ENCODE data around the gene CD82.
"Not testable (repeated sequence)": the region's sequence is repeated elsewhere in the genome, so short reads cannot be mapped to it uniquely, and the experiment has no call there.

The CD82 gene

GRCh38 chr11:44535191-44535980 is 30.1 kb upstream of the CD82 start:
- DNase-seq = no peak

- no peak for DNase-seq
These were observed 28.5 kb upstream of the CD82 start for GRCh38 chr11:44536788-44537516.

GRCh38 chr11:44537679-44538078 is 27.8 kb upstream of the CD82 start:
- DNase-seq = no peak

GRCh38 chr11:44538375-44539054 is 26.9 kb upstream of the CD82 start:
- peak; percentile 55 for DNase-seq

GRCh38 chr11:44539971-44540370 is 25.5 kb upstream of the CD82 start:
- DNase-seq = no peak

GRCh38 chr11:44540667-44541066 is 24.8 kb upstream of the CD82 start:
- DNase-seq = no peak

GRCh38 chr11:44542372-44542771 is 23.1 kb upstream of the CD82 start:
- no peak for DNase-seq

GRCh38 chr11:44546984-44547383 is 18.5 kb upstream of the CD82 start:
- not testable (repeated sequence) for DNase-seq

GRCh38 chr11:44547534-44547933 is 17.9 kb upstream of the CD82 start:
- not testable (repeated sequence) for DNase-seq

- DNase-seq = no peak
These were observed 17.3 kb upstream of the CD82 start for GRCh38 chr11:44548032-44548695.

GRCh38 chr11:44548961-44549749 is 16.3 kb upstream of the CD82 start:
- not testable (repeated sequence) for DNase-seq

GRCh38 chr11:44550123-44550522 is 15.3 kb upstream of the CD82 start:
- DNase-seq = no peak

GRCh38 chr11:44551456-44552139 is 13.9 kb upstream of the CD82 start:
- no peak for DNase-seq

GRCh38 chr11:44555031-44555800 is 10.2 kb upstream of the CD82 start:
- DNase-seq = no peak

GRCh38 chr11:44556735-44557409 is 8.6 kb upstream of the CD82 start:
- DNase-seq = no peak

GRCh38 chr11:44557464-44557863 is 8.0 kb upstream of the CD82 start:
- DNase-seq = no peak

GRCh38 chr11:44559207-44559939 is 6.1 kb upstream of the CD82 start:
- DNase-seq = peak; percentile 41

GRCh38 chr11:44559940-44560300 is 5.5 kb upstream of the CD82 start:
- DNase-seq = not testable (repeated sequence)

GRCh38 chr11:44561275-44561805 is 4.1 kb upstream of the CD82 start:
- no peak for DNase-seq
